Measurements from ENCODE around the gene LPP.

LPP gene

DNA sequence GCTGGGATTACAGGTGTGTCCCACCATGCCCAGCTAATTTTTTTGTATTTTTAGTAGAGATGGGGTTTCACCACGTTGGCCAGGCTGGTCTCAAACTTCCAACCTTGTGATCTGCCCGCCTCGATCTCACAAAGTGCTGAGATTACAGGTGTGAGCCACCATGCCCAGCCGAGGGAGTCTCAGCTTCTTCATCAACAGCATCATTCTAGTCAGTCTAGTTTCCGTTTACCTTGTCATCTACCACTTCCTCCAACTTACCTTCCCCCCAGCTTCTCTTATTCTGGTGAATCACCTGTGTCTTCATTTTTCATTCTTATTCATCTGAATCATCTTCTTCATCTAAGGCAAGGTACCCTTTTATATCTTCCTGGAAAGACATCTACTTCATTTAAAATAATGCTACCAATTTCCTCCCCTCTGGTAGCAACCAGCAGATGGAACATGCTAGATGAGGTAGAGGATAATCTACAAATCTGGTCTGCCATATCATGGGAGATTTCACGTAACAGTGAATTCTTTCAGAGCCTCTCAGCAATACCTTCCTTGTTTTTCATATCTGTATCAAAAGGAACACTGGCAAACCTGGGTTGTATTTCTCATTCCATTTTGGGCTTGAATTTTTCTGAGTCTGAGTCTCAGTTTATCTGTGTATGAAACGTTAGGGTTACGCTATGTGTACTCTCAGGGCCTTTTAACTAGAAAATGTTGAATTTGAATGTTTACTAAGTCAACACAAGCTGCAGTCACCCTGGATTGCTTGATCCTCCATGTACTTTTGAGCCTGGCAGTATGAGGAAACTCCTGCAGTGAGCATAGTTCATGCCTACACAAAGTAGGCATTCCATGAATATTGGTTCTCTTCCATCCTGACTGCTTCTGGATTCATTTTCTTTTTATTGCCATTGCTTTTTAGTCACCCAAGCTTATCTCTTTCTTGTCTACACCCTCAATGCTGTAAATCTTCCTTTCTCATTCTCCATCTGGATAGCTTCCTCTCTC is 16.8 kb downstream of the LPP start:
- no peak for DNase-seq (ENCODE audit: low read depth, low spot score)

- DNase-seq (ENCODE audit: low read depth, low spot score) = no peak
Measured at GRCh38 chr3:188171682-188172467, 17.9 kb downstream of the LPP start.

DNA sequence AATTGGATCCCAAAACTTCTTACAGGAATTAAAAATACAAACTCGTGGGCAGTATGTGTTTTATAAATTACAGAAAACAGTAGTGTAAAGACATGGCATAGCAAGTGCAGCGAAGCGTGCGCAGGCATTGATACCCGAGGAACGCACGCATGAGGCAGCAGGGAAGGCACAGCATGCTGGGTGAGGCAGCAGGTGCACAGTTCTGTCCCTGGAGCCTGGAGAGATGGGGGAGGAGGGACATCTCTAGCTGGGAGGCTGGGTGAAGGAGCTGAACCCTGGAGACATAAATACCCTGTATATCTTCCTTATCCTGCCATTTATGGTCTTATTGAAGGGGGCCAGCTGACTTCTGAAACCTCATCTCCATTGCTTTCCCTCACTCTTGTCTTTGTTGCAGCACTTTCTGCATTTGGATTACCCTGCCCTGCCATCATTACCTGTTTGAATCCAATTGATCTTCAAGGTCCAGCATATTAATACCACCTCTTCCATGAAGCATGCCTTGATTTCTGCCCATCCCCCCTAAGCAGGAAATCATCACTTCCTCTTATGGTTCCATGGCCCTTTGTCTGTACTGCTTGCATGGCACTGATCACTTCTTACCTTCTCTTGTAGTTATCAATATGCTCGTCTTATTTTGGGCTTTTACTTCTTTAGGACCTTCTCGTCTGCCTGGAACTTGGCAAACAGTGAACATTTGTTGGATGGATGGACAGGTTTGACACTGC is 20.5 kb downstream of the LPP start:
- no peak for DNase-seq (ENCODE audit: low read depth, low spot score)

DNA sequence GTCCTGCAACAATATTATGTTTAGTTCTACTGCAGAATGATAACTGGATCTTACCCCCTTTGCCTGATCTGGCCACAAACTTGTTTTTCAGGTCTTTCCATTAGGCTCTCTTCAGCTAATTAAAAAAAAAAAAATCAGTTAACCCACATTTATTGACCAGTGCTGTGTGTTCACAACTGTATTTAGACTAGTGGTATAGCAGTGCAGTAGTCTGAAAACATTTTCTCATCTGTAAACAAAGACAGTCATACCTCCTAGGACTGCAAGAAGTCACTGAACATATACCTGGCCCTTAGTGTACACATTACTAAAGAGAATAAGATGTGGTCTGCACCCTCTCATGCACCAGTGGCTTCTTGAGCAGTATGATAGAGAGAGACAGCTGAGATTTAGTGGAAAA is 22.5 kb downstream of the LPP start:
- DNase-seq (ENCODE audit: low read depth, low spot score) = no peak

DNA sequence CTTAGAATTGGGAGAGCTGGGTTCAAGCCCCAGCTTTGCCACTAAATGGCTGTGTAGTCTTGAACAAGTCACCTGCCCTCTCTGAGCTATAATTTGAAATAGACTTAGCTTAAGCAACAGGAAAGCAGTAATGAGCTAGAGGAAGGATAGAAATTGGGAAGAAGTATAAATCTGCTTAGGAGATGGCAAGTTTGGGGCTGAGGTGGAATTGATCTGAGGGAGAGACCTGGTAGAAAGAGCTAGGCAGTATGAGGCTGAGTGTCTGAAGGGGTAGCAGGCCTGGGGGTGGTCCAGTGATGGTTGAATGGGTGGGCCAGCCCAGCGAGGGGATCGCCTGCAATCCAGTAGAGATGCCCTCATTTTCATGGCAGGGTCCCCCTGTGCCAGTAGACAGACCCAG is 22.9 kb downstream of the LPP start:
- no peak for DNase-seq (ENCODE audit: low read depth, low spot score)

- DNase-seq (ENCODE audit: low read depth, low spot score) = no peak
Measured at GRCh38 chr3:188177721-188178120, 23.8 kb downstream of the LPP start.

DNA sequence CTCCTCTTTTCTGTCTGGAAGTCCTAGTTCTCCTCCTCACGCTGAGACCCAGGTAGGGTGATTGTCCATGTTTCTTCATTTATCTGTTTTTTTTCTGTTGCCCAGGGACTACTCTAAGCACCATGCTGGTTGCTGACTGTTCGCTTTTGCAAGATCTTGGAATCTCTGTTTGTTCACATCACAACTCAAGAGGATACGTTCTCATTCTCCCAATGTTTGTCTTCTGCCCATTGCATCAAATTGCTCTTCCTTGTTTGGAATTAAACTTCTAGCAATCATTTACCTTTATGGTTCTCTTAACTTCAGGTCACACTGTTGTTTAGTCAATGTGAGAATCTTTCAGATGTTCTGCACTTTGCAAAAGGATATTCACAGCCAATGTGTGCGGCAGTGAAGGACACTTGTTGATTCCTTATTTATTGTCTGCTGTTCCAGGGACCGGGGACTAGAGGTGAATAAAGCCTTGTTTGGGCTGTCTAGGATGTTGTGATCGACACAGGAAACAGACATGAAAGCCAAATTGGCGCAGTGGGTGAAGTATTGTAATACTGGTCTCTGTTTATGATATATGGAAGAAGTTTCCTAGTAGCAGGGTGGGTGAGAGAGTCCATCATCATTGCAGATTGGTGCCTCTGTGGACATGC is 24.5 kb downstream of the LPP start:
- DNase-seq (ENCODE audit: low read depth, low spot score) = no peak

DNA sequence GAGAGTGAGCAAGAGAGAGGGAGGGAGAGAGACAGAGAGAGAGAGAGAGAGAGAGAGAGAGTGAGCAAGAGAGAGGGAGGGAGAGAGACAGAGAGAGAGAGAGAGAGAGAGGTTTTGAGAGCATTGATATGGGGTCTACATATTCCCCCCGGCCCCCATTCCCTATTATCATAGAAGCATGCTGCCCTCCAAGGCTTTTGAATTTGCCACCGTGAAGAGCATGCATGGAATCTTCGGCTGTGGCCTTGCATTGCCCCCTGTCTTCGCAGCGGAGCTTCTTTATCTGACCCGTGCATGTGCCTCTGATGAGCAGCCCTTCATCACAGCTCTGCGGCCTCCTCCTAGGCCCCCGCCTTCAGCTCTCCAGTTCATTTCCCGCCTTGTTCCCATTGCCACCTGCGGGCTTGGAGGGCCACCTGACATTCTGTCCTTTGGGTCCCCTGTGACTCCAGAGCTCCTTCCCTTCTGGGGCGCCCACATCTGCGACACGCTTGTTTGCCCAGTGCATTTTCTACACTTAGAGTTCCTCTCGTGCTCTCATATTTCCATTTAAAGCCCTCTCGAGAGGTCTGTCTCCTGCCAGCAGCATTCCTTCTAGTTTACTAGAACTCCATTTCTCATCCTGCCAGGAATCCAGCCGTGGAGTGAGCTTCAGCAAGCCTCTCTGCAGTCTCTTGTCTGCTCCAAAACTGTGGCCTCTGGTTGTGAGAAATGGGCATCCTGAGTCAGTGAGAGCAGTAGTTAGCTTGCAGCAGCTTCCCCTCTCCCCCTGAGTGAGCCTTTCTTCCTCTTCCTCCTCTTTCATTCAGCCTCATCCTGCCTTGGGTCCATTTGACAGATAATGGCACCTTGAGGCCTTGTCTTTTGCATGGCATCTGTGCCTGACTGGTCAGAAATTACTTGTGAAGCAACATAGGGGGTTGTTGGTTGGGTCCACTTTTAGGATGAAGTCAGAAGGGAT is 25.3 kb downstream of the LPP start:
- no peak for DNase-seq (ENCODE audit: low read depth, low spot score)

GRCh38 chr3:188180114-188180513 is 26.2 kb downstream of the LPP start:
- DNase-seq (ENCODE audit: low read depth, low spot score) = no peak

DNA sequence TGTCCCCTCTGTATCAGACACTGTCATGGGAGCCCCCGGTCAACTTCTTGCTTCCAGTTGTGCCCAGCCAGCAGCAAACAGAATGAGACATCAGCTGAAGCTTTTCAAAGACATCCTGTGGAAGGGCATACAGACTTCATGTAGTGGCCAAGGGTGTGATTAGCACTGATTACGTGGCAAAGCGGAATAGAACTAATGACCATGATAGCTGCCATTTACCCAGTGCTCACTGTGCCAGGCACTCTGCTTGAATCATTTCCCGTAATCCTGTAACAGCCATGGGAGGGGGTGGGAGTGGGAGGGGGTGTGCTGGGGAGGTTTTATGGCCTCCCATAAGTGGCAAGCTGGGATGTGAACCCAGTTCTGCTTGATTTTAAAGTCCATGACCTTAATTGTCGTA is 29.5 kb downstream of the LPP start:
- DNase-seq (ENCODE audit: low read depth, low spot score) = no peak

- no peak for DNase-seq (ENCODE audit: low read depth, low spot score)
Measured at GRCh38 chr3:188184160-188184559, 30.2 kb downstream of the LPP start.

DNA sequence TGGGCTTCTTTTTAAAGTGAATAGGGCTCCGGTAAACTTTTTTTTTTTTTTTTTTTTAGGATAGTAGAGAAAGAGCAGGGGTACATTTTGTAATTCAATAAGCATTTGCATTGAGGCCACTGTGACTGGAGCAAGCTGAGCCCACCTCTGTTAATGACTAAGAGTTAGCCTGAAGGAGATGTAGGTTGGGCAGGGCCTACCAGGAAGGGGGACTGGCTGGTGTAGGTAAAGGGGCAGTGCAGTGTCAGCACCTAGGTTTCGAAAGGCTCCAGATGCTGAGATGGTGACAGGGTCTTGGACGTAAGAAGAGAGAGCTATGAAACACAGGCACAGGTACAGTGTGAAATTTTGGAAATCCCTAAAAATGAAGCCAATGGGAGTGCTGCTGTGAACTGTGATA is 30.7 kb downstream of the LPP start:
- DNase-seq (ENCODE audit: low read depth, low spot score) = no peak

DNA sequence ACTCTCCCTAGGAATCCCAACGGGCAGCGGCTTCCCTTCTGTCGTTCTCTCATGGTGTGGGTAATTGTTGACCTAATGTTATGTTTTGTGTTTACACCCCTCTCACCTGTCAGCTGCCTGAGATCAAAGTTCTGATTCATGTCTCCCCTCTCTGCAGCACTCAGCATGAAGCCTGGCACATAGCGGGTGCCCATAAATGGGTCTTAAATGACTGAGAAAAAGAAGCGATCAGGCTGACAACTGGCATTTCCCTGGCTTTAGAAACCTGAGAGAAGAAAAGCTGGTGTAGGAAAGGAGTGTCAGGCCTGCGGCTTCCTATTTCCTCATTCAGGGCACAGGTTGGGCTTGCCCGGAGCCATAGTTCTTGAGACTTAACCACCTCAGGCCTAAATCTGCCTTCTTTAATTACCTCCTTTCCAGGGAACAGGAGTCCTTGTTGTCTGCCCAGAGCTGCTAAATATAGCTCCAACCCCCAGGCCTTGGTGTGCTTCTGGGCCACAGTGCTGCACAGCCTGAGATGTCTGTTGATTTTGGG is 31.8 kb downstream of the LPP start:
- DNase-seq (ENCODE audit: low read depth, low spot score) = no peak

- DNase-seq (ENCODE audit: low read depth, low spot score) = no peak
Measured at GRCh38 chr3:188187053-188187452, 33.1 kb downstream of the LPP start.

- DNase-seq (ENCODE audit: low read depth, low spot score) = no peak
Measured at GRCh38 chr3:188188911-188189310, 35.0 kb downstream of the LPP start.

DNA sequence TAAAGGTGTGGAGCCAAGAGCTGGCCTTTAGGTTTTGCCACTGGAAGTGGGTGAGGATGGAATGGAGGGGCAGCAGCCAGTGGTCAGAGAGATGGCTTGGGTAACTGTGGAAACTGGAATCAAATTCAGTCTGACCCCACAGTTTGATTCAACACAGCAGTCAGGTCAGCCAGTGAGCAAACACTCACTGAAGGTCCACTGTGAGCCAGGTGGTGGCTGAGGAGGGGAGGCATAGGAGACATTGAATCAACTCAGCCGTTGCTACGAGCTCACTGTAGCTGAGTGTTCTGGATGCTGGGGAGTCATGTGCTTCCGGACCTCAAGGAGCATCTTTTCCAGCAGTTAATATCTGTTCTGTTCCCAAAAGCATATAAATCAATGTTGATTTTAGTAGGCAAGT is 37.5 kb downstream of the LPP start:
- DNase-seq (ENCODE audit: low read depth, low spot score) = no peak

DNA sequence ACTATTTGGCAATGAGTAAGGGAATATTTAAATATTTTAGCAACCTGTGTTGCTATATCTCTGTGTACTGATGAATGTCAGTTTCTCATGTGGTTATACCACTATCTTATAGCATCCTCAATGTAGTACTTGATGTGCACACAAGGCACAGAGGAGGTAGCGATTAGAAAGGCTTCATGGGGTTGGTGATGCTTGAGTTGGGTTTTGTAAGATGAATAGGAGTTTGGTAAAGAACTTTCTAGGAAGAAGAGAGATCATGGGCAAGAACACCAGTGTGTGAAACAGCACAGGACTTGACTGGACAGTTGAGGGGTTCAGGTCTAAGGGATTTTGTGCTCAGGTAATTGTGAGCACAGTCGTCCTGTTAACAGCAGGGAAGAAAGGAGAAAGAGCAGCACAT is 38.1 kb downstream of the LPP start:
- no peak for DNase-seq (ENCODE audit: low read depth, low spot score)

GRCh38 chr3:188194332-188194731 is 40.4 kb downstream of the LPP start:
- no peak for DNase-seq (ENCODE audit: low read depth, low spot score)

DNA sequence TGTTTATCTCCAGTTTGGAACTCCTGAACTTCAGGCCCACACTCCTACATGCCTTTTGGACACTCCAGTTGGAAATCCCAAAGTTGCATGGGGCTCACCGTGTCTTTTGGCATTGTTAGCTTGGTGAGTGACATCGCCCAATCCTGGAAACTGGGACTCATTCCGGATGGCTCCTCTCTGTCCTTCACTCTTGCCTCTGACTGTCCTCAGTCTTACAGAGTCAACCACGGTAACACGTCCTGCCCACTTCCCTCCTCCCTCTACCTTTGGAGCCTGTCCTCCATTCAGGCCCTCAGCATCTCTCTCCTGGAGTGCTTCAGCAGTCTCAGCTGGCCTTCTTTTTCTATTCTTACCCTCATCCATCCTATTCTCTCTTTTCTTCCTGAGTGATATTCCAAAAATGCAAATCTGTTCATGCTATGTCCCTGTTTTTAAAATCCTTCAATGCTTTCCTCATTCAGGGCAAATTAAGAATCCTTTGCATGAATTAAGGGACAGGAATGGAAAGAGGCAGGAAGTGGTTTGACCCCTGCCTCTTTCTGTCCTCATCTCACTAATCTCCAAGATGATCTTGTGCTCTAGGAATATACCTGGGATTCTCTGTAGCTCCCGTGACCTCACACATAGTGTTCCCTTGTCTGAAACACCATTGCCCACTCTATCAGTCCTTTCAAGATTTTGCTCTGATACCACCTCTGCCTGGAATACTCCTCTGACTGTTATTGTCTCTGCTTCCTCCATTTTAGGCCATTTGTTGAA is 42.5 kb downstream of the LPP start:
- DNase-seq (ENCODE audit: low read depth, low spot score) = no peak
